Peyer's patch (tissue), 4 donors: ENCODE data around the gene RYK. TPM values are rescaled to one million over a fixed set of nuclear protein-coding genes. Genes with fewer than 3 reads are reported as not detected.
"Not testable (repeated sequence)": the region's sequence is repeated elsewhere in the genome, so short reads cannot be mapped to it uniquely, and the experiment has no call there.

Experiments used
- DNase-seq, 3 donors: peaks; one replicate each; pipeline ENCODE4 v3.0.0-alpha.2; 2017 to 2019
- H3K27ac ChIP-seq, 4 donors: fragments of 200-600 bp; sonication (generic); one replicate each; pipeline ENCODE4 v1.5.1; 2016 to 2019
- H3K27me3 ChIP-seq, 2 donors: fragments of 200-600 bp; sonication (generic); one replicate each; pipeline ENCODE4 v1.5.1; 2019
- H3K36me3 ChIP-seq, 3 donors: fragments of 200-600 bp; sonication (generic); one replicate each; pipeline ENCODE4 v1.5.1; 2016 to 2019
- H3K4me1 ChIP-seq, 4 donors: fragments of 200-600 bp; sonication (generic); one replicate each; pipeline ENCODE4 v1.5.1; 2016 to 2019
- H3K4me3 ChIP-seq, 4 donors: fragments of 200-600 bp; sonication (generic); 1 replicate in 3 of 4; 2 replicates in 1 of 4; pipeline ENCODE4 v1.5.1; 2016 to 2019; ENCODE audit warnings: mild to moderate bottlenecking in 1 of 4
- H3K9me3 ChIP-seq, 4 donors: fragments of 200-600 bp; sonication (generic); one replicate each; pipeline ENCODE4 v1.5.1; 2016 to 2019; ENCODE audit warnings: mild to moderate bottlenecking in 1 of 4
- POLR2A ChIP-seq, 2 donors: fragments of 450-650 bp; IDR thresholded peaks; one replicate each; pipeline ENCODE4 v1.5.1; 2017; ENCODE audit warnings: antibody characterized with exemption in 2 of 2, mild to moderate bottlenecking in 2 of 2, moderate library complexity in 2 of 2
- total RNA-seq, 4 donors: library from RNA; depleted of rRNA; stranded (reverse); fragments of >200 nt; gene quantifications; one replicate each; pipeline ENCODE4 v1.1.0, GENCODE V29; 2016
- TF ChIP-seq, protein P1 (sequence below), 6 experiments: fragments of 450-650 bp in 4 of 6; fragments of 200-600 bp in 2 of 6; sonication (generic) in 1 of 6; IDR thresholded peaks; one replicate each; pipeline ENCODE4 v1.5.1; 2017 to 2019; ENCODE audit warnings: antibody characterized with exemption in 6 of 6, mild to moderate bottlenecking in 3 of 6, moderate library complexity in 1 of 6

RYK gene
- total RNA-seq, 4 donors from 2014 or later = 24.3 to 71.4 (median 38.2) TPM

DNA sequence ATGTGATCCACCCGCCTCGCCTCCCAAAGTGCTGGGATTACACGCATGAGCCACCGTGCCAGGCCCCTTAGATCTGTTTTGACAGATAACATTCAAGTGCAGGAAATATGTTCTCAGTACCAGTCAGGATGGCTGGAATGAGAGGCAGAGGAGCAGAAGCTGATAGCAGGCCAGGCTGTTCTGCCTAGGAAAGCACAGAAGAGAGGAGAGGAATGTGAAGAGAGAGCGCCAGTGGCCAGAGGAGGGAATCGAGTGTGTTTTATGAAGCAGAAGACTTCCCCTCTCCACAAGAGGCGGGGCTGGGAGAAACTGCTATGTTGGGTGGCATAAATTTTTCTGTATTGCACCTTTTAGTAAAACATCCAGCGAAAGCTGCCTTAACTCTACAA, 32.0 kb upstream of the RYK start:
- no peaks in the 10 kb centered on the region for H3K4me1 ChIP-seq
- H3K36me3 ChIP-seq = no peaks in the 10 kb centered on the region
- H3K9me3 ChIP-seq = no peaks in the 10 kb centered on the region
- no peak for DNase-seq
- TF ChIP-seq, protein P1, sequence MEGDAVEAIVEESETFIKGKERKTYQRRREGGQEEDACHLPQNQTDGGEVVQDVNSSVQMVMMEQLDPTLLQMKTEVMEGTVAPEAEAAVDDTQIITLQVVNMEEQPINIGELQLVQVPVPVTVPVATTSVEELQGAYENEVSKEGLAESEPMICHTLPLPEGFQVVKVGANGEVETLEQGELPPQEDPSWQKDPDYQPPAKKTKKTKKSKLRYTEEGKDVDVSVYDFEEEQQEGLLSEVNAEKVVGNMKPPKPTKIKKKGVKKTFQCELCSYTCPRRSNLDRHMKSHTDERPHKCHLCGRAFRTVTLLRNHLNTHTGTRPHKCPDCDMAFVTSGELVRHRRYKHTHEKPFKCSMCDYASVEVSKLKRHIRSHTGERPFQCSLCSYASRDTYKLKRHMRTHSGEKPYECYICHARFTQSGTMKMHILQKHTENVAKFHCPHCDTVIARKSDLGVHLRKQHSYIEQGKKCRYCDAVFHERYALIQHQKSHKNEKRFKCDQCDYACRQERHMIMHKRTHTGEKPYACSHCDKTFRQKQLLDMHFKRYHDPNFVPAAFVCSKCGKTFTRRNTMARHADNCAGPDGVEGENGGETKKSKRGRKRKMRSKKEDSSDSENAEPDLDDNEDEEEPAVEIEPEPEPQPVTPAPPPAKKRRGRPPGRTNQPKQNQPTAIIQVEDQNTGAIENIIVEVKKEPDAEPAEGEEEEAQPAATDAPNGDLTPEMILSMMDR (IDR thresholded peaks at IDR 0.05) = no peak
- TF ChIP-seq POLR2A (IDR thresholded peaks at IDR 0.05) = no peak
- H3K27ac ChIP-seq = no peak overlapping the region
- H3K4me3 ChIP-seq = no peak overlapping the region
- H3K27me3 ChIP-seq = no peaks in the 10 kb centered on the region

DNA sequence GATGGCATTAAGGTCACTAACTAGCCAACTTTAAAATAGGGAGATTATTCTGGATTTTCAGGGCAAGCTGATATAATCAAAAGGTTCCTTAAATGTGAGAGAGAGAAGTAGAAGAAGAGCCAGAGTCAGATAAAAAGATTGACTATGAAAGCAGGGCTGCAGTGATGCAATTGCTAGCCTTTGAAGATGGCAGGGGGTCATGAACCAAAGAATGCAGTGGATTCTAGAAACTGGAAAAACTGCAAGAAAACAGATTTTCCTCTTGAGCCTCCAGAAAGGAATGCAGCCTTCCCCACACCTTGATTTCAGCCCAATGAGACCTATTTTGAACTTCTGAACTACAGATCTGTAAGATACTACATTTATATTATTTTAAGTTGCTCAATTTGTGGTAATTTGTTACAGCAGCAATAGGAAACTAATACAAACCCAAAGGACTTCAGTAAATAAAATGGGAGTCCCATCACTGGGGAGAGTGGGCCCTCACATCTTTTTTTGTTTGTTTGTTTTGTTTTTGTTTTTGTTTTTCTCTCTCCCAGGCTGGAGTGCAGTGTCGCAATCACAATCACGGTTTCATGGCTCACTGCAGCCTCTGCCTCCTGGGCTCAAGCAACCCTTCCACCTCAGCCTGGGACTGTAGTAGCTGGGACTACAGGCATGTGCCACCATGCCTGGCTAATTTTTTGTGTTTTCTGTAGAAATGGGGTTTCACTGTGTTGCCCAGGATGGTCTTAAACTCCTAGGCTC, 31.4 kb upstream of the RYK start:
- Histone ChIP-seq H3K4me1 (no peaks in the 10 kb centered on the region), H3K4me3 (no peak overlapping the region), H3K36me3 (no peaks in the 10 kb centered on the region), H3K27me3 (no peaks in the 10 kb centered on the region), H3K9me3 (no peaks in the 10 kb centered on the region), H3K27ac (no peak overlapping the region)
- TF ChIP-seq, protein P1 (IDR thresholded peaks at IDR 0.05) = no peak
- TF ChIP-seq POLR2A (IDR thresholded peaks at IDR 0.05) = no peak
- DNase-seq = no peak

DNA sequence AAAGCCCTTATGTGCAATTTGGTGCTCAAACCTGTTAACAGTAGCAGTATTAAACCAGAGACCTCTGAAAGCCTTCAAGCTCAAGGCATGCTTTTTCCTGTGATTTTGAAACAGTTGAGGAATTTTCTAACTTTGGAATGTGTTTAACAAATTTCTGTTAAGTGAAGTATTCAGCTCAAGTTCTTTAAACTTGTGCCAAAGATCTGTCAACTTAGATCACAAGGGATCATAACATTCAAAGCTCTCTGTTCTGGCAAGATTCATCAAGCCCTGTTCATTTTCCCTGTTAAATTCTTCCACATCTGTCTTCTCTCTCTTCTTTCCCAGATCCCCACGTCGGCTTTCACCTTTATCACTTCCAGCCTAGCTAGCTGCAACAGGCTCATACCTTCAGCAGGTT, 28.8 kb upstream of the RYK start:
- no peak for DNase-seq
- Histone ChIP-seq H3K4me3 (no peak overlapping the region), H3K4me1 (no peaks in the 10 kb centered on the region), H3K36me3 (no peaks in the 10 kb centered on the region), H3K27me3 (no peaks in the 10 kb centered on the region), H3K27ac (no peak overlapping the region), H3K9me3 (no peaks in the 10 kb centered on the region)
- TF ChIP-seq POLR2A (IDR thresholded peaks at IDR 0.05) = no peak
- TF ChIP-seq, protein P1 (IDR thresholded peaks at IDR 0.05) = no peak

DNA sequence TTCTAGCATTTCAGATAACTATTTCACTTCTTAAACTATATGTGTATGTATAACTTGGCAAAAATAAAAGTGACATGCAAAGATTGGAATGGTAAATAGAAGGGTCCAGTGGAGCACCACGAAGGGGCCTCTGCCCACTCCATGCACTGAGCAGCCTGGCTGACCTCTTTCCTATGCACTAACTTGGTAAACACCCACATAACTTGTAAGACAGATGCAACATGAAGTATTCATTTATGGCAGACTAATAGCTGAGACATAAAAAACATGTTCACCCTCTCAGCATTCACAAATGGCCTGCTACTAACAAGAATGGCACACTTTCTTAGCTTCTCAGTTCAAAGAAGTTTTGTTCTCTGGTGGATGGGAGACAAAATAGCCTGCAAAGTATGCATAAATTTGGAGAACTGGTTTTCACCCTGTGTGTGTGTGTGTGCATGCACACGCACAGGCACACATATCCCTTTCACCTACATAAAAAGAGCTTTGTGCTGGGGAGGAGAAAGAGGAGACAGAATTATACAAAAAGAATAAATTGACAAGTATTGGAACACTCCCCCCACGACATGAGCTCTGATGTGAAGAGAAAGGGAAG, 26.5 kb upstream of the RYK start:
- Histone ChIP-seq H3K36me3 (no peaks in the 10 kb centered on the region), H3K27ac (no peak overlapping the region), H3K4me1 (no peaks in the 10 kb centered on the region), H3K9me3 (no peaks in the 10 kb centered on the region), H3K4me3 (no peak overlapping the region), H3K27me3 (no peaks in the 10 kb centered on the region)
- TF ChIP-seq POLR2A (IDR thresholded peaks at IDR 0.05) = no peak
- TF ChIP-seq, protein P1 (IDR thresholded peaks at IDR 0.05) = no peak
- DNase-seq = no peak

DNA sequence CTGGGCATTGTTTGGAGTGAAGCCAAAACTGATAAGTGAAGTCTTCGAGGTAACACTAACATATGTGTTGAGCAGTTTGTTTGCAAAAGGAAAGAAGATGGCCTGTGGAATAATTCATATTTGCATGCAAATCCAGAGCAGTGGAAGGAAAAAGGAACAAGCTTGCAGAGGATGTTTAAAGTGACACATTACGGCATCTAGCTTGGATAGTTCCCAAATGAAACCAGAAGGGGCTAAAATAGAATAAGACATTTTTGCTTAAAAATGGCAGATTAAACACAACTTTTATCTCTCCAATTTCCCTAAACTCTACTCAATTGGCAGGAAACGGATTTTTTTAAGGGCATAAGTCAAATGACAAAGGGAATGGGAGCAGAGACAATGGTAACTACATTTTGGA, 25.4 kb upstream of the RYK start:
- DNase-seq = no peak
- TF ChIP-seq POLR2A (IDR thresholded peaks at IDR 0.05) = no peak
- TF ChIP-seq, protein P1 (IDR thresholded peaks at IDR 0.05) = no peak

DNA sequence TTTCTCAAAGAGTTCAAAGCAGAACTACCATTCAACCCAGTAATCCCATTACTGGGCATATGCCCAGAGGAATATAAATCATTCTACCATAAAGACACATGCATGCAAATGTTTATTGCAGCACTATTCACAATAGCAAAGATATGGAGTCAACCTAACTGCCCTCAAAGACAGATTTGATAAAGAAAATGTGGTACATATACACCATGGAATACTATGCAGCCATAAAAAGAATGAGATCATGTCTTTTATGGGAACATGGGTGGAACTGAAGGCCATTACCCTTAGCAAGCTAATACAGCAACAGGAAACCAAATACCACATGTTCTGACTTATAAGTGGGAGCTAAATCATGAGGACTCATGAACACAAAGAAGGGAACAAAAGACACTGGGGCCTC, 24.5 kb upstream of the RYK start:
- H3K9me3 ChIP-seq, H3K4me1 ChIP-seq, H3K36me3 ChIP-seq, H3K27ac ChIP-seq, H3K27me3 ChIP-seq, DNase-seq, H3K4me3 ChIP-seq: not testable (repeated sequence)

More for the DNA sequence above, 25.4 kb upstream of the RYK start:
- no peak overlapping the region for H3K27ac ChIP-seq
- H3K9me3 ChIP-seq = no peaks in the 10 kb centered on the region
- no peaks in the 10 kb centered on the region for H3K4me1 ChIP-seq
- H3K4me3 ChIP-seq = no peak overlapping the region
- H3K27me3 ChIP-seq = no peaks in the 10 kb centered on the region
- no peaks in the 10 kb centered on the region for H3K36me3 ChIP-seq
